Ascending aorta (tissue), 2 donors: Measurements from ENCODE around the gene ZP3. TPM values are rescaled to one million over a fixed set of nuclear protein-coding genes. Genes with fewer than 3 reads are reported as not detected.
"Not testable (repeated sequence)": the region's sequence is repeated elsewhere in the genome, so short reads cannot be mapped to it uniquely, and the experiment has no call there.

Source experiments
- DNase-seq, 2 donors: peaks; one replicate each; pipeline ENCODE4 v3.0.0-alpha.2; 2019; ENCODE audit warnings: low spot score in 2 of 2
- H3K27ac ChIP-seq, 2 donors: fragments of 200-600 bp; sonication (generic); one replicate each; pipeline ENCODE4 v1.5.1; 2016 to 2017; ENCODE audit warnings: mild to moderate bottlenecking in 1 of 2
- H3K27me3 ChIP-seq: fragments of 200-600 bp; sonication (generic); one replicate; pipeline ENCODE4 v1.5.1; 2017
- H3K36me3 ChIP-seq, 2 donors: fragments of 200-600 bp; sonication (generic); one replicate each; pipeline ENCODE4 v1.5.1; 2016
- H3K4me1 ChIP-seq, 2 donors: fragments of 200-600 bp; sonication (generic); one replicate each; pipeline ENCODE4 v1.5.1; 2016 to 2017; ENCODE audit warnings: mild to moderate bottlenecking in 1 of 2
- H3K4me3 ChIP-seq, 2 donors: fragments of 200-600 bp; sonication (generic); one replicate each; pipeline ENCODE4 v1.5.1; 2016 to 2017; ENCODE audit warnings: mild to moderate bottlenecking in 1 of 2
- H3K9me3 ChIP-seq, 2 donors: fragments of 200-600 bp; sonication (generic); one replicate each; pipeline ENCODE4 v1.5.1; 2016
- intact Hi-C: fragments of 100-400 bp; cut with DNase I; formaldehyde crosslinking; loops from one replicate; pipeline ENCODE4 v1.15.1; 2023
- total RNA-seq: library from RNA; depleted of rRNA; stranded (reverse); fragments of >200 nt; gene quantifications from one replicate; pipeline ENCODE4 v1.1.0, GENCODE V29; 2016
- TF ChIP-seq, protein P1 (sequence below), 3 experiments: fragments of 200-600 bp in 2 of 3; fragments of 450-650 bp in 1 of 3; sonication (generic) in 2 of 3; IDR thresholded peaks; one replicate each; pipeline ENCODE4 v1.5.1; 2016 to 2019; ENCODE audit warnings: antibody characterized with exemption in 3 of 3, mild to moderate bottlenecking in 1 of 3, moderate library complexity in 1 of 3

Gene ZP3
- total RNA-seq, 1 donor from 2014 or later: 1.1 TPM

DNA sequence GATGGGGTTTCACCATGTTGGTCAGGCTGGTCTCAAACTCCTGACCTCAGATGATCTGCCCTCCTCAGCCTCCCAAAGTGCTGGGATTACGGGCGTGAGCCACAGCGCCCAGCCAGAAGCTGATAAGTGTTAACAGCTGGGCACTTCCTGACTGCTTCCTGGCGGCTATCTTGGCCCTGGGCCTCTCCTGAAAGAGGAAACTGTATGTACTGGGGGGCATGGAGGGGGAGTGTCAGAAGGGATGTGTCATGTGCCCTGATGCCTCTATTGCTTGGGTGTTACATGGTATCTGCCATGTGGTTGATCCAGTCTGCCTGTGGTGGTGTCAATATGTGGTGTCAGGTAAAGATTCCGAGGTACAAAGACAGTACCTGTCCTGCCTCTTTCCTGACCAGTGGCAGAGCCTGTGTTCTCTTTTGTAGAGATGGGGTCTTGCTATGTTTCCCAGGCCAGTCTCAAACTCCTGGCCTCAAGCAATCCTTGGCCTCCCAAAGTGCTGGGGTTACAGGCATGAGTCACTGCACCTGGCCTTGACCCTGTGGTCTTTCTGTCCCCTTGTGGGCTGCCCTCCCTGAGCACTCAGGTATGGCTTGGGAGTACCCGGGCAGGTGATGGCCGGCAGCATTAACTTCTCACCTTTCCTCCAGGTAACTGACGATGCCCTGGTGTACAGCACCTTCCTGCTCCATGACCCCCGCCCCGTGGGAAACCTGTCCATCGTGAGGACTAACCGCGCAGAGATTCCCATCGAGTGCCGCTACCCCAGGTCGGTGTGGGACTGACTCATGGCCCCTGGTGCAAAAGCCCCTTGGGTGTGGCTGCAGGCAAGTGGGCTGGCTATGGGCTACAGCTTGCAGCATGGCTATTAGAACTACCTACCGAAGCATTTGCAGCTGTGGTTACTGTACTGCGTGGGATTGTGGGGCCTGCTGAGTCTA, 4.4 kb downstream of the ZP3 start:
- no peak for DNase-seq

DNA sequence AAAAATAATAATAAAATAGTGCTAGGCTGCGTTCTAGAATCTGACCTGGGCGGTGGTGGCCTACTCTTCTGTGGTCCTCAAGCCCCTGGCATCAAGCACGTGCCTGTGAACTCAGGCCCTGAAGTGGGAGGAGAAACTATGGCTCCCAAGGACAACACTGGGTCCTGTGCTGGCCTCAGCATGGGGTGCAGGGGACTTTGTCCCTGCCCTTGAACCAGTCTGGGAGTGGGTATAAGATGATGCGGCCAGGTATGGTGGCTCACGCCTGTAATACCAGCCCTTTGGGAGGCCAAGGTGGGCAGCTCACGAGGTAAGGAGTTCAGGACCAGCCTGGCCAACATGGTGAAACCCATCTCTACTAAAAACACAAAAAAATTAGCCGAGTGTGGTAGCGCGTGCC, 5.5 kb downstream of the ZP3 start:
- H3K27ac ChIP-seq: no peak overlapping the region
- no peaks in the 10 kb centered on the region for H3K4me1 ChIP-seq
- H3K36me3 ChIP-seq: no peaks in the 10 kb centered on the region
- TF ChIP-seq, protein P1, sequence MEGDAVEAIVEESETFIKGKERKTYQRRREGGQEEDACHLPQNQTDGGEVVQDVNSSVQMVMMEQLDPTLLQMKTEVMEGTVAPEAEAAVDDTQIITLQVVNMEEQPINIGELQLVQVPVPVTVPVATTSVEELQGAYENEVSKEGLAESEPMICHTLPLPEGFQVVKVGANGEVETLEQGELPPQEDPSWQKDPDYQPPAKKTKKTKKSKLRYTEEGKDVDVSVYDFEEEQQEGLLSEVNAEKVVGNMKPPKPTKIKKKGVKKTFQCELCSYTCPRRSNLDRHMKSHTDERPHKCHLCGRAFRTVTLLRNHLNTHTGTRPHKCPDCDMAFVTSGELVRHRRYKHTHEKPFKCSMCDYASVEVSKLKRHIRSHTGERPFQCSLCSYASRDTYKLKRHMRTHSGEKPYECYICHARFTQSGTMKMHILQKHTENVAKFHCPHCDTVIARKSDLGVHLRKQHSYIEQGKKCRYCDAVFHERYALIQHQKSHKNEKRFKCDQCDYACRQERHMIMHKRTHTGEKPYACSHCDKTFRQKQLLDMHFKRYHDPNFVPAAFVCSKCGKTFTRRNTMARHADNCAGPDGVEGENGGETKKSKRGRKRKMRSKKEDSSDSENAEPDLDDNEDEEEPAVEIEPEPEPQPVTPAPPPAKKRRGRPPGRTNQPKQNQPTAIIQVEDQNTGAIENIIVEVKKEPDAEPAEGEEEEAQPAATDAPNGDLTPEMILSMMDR (IDR thresholded peaks at IDR 0.05): no peak
- H3K9me3 ChIP-seq: no peaks in the 10 kb centered on the region
- H3K4me3 ChIP-seq: no peak overlapping the region
- DNase-seq: peak in 1 of 2 donors; percentile 37
- intact Hi-C loops: no loop called here
- H3K27me3 ChIP-seq: no peaks in the 10 kb centered on the region

More for the DNA sequence above, 4.4 kb downstream of the ZP3 start:
- Histone ChIP-seq H3K27me3 (no peaks in the 10 kb centered on the region), H3K36me3 (no peaks in the 10 kb centered on the region), H3K9me3 (no peaks in the 10 kb centered on the region), H3K4me3 (no peak overlapping the region), H3K4me1 (no peaks in the 10 kb centered on the region), H3K27ac (no peak overlapping the region)
- intact Hi-C loops: no loop called here
- TF ChIP-seq, protein P1 (IDR thresholded peaks at IDR 0.05): no peak

DNA sequence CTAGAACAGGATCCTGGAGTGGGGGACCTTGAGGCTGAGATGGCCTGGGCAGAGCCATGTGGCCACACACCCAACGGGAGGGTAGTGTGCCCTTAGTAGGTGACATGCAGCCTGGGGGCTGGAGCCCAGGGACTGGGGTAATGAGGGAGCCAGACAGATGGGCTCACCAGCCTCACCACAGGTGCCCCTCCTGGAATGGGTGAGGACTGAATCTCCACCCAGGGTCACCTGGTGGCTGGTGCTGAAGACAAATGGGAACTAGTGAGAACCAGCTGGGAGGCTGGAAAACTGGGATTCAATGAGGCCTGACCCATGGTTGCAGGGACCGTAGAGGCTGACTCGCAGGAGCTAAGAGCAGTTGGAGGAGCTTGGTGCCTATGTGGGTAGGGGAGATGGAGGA, 6.1 kb downstream of the ZP3 start:
- TF ChIP-seq, protein P1 (IDR thresholded peaks at IDR 0.05): no peak
- intact Hi-C loops: no loop called here
- Histone ChIP-seq H3K4me3 (no peak overlapping the region), H3K4me1 (no peaks in the 10 kb centered on the region), H3K27ac (no peak overlapping the region), H3K36me3 (no peaks in the 10 kb centered on the region), H3K9me3 (no peaks in the 10 kb centered on the region), H3K27me3 (no peaks in the 10 kb centered on the region)
- DNase-seq: no peak

DNA sequence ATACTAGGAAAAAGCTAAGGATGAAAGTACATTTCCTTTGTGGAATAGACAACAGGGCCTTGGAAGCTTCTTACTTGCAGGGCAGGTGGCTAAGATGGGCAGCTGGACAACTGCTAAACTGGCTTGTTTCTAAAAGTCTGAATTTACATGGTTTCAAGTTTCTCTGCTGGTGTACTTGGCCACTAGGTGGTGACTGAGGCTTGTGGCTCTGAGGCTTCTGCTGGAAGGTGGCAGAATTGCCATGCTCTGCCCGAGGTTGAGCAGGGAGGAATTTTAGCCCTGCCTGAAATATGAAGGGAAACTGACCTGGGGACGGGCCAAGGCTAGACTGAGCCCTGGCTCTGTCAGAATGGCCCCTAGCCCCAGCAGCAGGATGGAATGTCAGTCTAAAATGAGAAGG, 13.1 kb downstream of the ZP3 start:
- peak overlapping the region in 1 of 2 donors; percentile 50 for H3K27ac ChIP-seq
- TF ChIP-seq, protein P1 (IDR thresholded peaks at IDR 0.05): peak in 2 of 3 experiments; percentile 60 to 68
- H3K27me3 ChIP-seq, H3K36me3 ChIP-seq, intact Hi-C loops, H3K4me3 ChIP-seq, H3K4me1 ChIP-seq, H3K9me3 ChIP-seq: not testable (repeated sequence)
- peak; percentile 36 to 85 for DNase-seq

DNA sequence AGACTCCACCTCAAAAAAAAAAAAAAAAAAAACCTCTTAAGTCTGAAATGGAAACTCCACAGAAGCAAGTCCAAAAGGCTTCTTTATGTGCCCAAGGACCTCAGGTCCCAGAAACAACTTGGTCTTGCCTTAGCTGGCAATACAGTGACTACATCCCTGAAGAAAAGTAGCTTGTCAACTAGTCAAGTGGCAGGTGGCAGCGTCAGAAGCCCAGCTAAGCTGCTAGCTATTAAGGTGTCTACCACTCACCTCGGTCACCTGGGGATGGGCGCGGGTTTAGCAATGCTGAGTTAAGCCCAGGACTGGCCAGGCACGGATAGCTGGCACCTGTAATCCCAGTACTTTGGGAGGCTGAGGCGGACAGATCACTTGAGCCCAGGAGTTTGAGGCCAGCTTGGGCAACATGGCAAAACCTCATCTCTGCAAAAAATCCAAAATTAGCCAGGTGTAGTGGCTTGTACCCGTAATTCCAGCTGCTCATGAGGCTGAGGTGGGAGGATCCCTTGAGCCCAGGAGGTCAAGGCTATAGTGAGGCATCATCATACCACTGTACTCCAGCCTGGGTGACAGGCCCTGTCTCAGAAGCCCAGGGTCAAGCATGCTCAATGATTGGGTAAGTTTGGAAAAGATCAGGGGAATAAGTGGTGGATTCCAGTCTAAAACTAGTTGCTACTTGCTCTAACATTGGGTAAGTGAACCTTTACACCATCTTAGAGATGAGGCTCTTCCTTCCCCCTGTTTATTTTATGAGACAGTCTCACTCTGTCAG, 14.6 kb downstream of the ZP3 start:
- intact Hi-C loops, H3K27ac ChIP-seq, DNase-seq, H3K4me3 ChIP-seq, H3K9me3 ChIP-seq, H3K27me3 ChIP-seq, H3K36me3 ChIP-seq, H3K4me1 ChIP-seq: not testable (repeated sequence)

DNA sequence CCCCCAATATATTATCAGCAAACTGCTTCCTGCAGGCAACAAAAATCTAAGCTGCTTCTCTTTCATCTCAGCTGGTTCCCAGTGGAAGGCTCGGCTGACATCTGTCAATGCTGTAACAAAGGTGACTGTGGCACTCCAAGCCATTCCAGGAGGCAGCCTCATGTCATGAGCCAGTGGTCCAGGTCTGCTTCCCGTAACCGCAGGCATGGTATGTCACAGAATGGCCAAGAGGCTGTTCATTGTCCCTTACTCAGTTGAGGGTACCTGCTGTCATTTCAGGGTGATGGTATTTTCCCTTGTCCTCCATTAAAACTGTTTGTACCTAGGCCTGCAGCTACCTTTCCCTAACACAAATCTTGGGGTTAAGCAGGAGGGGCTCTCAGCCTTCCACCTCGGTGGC, 15.7 kb downstream of the ZP3 start:
- H3K9me3 ChIP-seq, DNase-seq, H3K4me3 ChIP-seq, H3K36me3 ChIP-seq, H3K27me3 ChIP-seq, intact Hi-C loops, H3K27ac ChIP-seq, H3K4me1 ChIP-seq: not testable (repeated sequence)

DNA sequence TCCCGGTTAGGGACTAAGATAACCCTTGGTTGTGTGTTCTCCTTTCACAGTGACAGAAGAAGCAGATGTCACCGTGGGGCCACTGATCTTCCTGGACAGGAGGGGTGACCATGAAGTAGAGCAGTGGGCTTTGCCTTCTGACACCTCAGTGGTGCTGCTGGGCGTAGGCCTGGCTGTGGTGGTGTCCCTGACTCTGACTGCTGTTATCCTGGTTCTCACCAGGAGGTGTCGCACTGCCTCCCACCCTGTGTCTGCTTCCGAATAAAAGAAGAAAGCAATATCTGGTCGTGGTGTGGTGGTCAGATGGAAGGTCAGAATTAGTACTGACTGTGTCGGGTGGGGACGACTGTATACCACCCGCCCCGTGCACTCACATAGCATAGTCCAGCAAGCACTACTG, 17.0 kb downstream of the ZP3 start:
- H3K9me3 ChIP-seq, H3K27ac ChIP-seq, H3K27me3 ChIP-seq, H3K4me3 ChIP-seq, H3K36me3 ChIP-seq, intact Hi-C loops, DNase-seq, H3K4me1 ChIP-seq: not testable (repeated sequence)

DNA sequence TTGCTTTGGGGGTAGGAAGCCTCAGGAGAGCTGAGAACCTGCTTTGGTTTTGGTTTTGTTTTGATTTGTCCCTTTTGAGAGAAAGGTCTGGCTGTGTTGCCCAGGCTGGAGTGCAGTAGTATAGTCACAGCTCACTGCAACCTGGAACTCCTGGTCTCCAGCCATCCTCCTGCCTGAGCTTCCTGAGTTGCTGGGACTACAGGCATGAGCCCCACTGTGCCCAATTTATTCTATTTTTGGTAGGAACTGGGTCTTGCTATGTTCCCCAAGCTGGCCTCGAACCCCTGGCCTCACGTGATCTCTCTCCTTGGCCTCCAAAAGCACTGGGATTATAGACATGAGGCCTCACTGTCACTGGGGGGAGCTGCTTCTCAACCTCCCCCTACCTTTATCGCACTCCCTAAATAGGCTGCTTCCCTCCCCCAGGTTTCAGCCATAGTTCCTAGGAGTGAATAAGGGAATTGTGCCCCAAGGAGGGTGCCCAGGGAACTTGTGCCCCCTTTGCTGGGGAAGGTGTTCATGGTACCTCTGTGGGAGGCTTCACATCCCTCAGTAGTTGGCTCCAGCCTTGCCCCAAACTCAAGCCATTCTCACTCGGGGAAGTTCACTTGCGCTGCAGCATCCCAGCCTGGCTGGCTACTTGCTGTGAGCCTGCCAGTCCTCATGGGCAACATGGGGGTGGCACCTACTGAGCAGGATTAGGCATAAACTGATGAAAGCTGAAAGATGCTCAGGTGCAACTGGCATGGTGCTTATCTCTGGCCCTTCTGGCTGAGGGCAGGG, 18.1 kb downstream of the ZP3 start:
- intact Hi-C loops, H3K36me3 ChIP-seq, H3K9me3 ChIP-seq, H3K4me1 ChIP-seq, H3K27me3 ChIP-seq, H3K27ac ChIP-seq, H3K4me3 ChIP-seq, DNase-seq: not testable (repeated sequence)

DNA sequence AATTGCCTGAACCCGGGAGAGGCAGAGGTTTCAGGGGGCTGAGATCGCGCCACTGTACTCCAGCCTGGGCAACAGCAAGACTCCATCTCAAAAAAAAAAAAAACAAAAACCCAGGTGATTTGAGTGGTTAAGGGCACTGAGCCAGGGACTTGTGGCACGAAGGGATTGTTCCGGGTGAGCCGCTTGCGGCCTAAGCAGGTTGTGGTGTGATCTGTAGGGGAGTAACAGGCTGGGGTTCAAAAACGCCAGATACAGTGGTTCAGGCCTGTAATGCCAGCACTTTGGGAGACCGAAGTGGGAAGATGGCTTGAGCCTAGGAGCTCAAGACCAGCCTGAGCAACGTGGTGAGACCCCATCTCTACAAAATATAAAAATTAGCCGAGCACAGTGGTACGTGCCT, 19.1 kb downstream of the ZP3 start:
- H3K4me1 ChIP-seq, H3K4me3 ChIP-seq, H3K9me3 ChIP-seq, intact Hi-C loops, H3K36me3 ChIP-seq, H3K27ac ChIP-seq, H3K27me3 ChIP-seq, DNase-seq: not testable (repeated sequence)
